Activated naive CD8-positive, alpha-beta T cell (primary cell): Measurements from ENCODE around the gene RPTOR.
"Not testable (repeated sequence)": the region's sequence is repeated elsewhere in the genome, so short reads cannot be mapped to it uniquely, and the experiment has no call there.

Experiments used
- H3K27ac Mint-ChIP-seq: one replicate; pipeline ENCODE4 v1.8.0; 2021; ENCODE audit warnings: mixed read lengths
- H3K27me3 Mint-ChIP-seq: one replicate; pipeline ENCODE4 v1.8.0; 2021; ENCODE audit warnings: mixed read lengths
- H3K36me3 Mint-ChIP-seq: one replicate; pipeline ENCODE4 v1.8.0; 2021; ENCODE audit warnings: mixed read lengths
- H3K4me1 Mint-ChIP-seq: one replicate; pipeline ENCODE4 v1.8.0; 2021; ENCODE audit warnings: low read depth, mixed read lengths
- H3K4me3 Mint-ChIP-seq: one replicate; pipeline ENCODE4 v1.8.0; 2021; ENCODE audit warnings: mild to moderate bottlenecking, mixed read lengths
- H3K9me3 Mint-ChIP-seq: one replicate; pipeline ENCODE4 v1.8.0; 2021; ENCODE audit warnings: low read depth, mixed read lengths

The RPTOR gene

GRCh38 chr17:80523956-80524712 lies 20.5 kb upstream of the RPTOR start:
- Mint-ChIP-seq H3K27me3 (peaks cover 1% of the 10 kb centered on the region), H3K4me3 (no peak overlapping the region), H3K27ac (no peak overlapping the region), H3K9me3 (no peaks in the 10 kb centered on the region), H3K4me1 (no peaks in the 10 kb centered on the region), H3K36me3 (no peaks in the 10 kb centered on the region)

DNA sequence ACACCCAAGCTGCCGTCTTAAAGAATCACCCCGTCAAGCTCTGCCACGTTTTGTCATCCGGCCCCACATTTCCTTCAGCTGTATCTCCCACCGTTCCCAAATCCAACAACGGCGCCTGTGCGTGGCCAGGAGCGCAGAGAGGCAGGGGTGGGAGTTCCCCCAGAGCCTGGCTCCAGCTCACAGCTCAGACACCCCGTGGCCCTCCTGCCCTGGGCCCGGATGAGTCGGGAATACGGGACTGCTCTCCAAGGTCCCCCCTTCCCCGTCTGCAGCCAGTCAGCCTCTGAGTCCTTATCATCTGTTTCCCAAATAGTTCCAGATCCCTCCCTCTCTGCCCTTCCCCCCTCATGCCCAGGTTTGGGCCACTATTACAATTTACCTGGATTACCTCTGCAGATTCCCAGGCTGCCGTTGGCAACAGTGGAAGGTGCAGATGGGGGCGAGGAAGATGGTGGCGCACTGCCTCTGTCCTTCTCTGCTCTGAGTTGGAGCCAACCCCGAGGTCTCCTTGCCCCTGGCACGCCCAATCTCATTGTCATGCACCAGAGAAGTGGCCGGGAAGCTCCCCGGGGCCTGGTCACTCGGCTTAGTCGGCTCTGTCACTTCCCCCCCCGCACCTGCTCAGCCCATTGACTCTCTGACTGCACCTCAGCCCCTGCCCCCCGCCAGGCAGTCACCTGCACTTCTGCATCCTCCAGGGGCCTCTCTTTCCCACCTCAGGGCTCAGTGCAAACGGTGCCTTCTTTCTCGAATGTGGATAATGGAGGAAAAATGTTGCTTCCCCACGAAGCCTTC lies 18.3 kb upstream of the RPTOR start:
- Mint-ChIP-seq H3K36me3 (no peaks in the 10 kb centered on the region), H3K27me3 (no peaks in the 10 kb centered on the region), H3K4me3 (no peak overlapping the region), H3K27ac (no peak overlapping the region), H3K4me1 (no peaks in the 10 kb centered on the region), H3K9me3 (no peaks in the 10 kb centered on the region)

GRCh38 chr17:80527016-80527645 lies 17.5 kb upstream of the RPTOR start:
- Mint-ChIP-seq H3K36me3 (no peaks in the 10 kb centered on the region), H3K27me3 (no peaks in the 10 kb centered on the region), H3K27ac (no peak overlapping the region), H3K9me3 (no peaks in the 10 kb centered on the region), H3K4me1 (no peaks in the 10 kb centered on the region), H3K4me3 (no peak overlapping the region)

- no peaks in the 10 kb centered on the region for H3K9me3 Mint-ChIP-seq
- no peaks in the 10 kb centered on the region for H3K4me1 Mint-ChIP-seq
- H3K27ac Mint-ChIP-seq = no peak overlapping the region
- H3K36me3 Mint-ChIP-seq = no peaks in the 10 kb centered on the region
- no peak overlapping the region for H3K4me3 Mint-ChIP-seq
- no peaks in the 10 kb centered on the region for H3K27me3 Mint-ChIP-seq
These were observed 16.1 kb upstream of the RPTOR start for GRCh38 chr17:80528536-80528935.

- Mint-ChIP-seq H3K4me3 (no peak overlapping the region), H3K9me3 (no peaks in the 10 kb centered on the region), H3K36me3 (no peaks in the 10 kb centered on the region), H3K4me1 (no peaks in the 10 kb centered on the region), H3K27ac (no peak overlapping the region), H3K27me3 (no peaks in the 10 kb centered on the region)
These were observed 15.3 kb upstream of the RPTOR start for GRCh38 chr17:80529104-80529903.

DNA sequence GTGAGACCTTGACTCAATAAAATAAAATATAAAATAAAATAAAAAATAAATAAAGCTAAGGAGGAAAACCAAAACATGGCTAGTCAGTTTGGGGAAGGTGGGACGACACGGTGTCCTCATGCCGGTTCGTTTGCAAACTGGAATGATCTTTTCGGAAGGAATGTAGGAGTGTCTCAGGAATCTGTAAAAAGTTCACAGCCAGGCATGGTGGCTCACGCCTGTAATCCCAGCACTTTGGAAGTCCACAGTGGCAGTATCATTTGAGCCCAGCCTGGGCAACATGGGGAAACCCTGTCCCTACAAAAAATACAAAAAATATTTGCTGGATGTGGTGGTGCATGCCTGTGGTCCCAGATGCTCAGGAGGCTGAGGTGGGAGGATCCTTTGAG lies 14.7 kb upstream of the RPTOR start:
- Mint-ChIP-seq H3K36me3 (no peaks in the 10 kb centered on the region), H3K27me3 (no peaks in the 10 kb centered on the region), H3K4me1 (no peaks in the 10 kb centered on the region), H3K27ac (no peak overlapping the region), H3K4me3 (no peak overlapping the region), H3K9me3 (no peaks in the 10 kb centered on the region)

- H3K9me3 Mint-ChIP-seq = no peaks in the 10 kb centered on the region
- H3K36me3 Mint-ChIP-seq = no peaks in the 10 kb centered on the region
- H3K4me3 Mint-ChIP-seq = no peak overlapping the region
- no peaks in the 10 kb centered on the region for H3K4me1 Mint-ChIP-seq
- H3K27me3 Mint-ChIP-seq = no peaks in the 10 kb centered on the region
- no peak overlapping the region for H3K27ac Mint-ChIP-seq
These were observed 13.2 kb upstream of the RPTOR start for GRCh38 chr17:80531400-80531799.

DNA sequence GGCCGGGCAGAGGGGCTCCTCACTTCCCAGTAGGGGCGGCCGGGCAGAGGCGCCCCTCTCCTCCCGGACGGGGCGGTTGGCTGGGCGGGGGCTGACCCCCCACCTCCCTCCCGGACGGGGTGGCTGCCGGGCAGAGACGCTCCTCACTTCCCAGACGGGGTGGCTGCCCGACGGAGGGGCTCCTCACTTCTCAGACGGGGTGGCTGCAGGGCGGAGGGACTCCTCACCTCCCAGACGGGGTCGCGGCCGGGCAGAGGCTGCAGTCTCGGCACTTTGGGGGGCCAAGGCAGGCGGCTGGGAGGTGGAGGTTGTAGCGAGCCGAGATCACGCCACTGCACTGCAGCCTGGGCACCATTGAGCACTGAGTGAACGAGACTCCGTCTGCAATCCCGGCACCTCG lies 7.3 kb upstream of the RPTOR start:
- not testable (repeated sequence) for H3K36me3 Mint-ChIP-seq, H3K27ac Mint-ChIP-seq, H3K9me3 Mint-ChIP-seq, H3K4me3 Mint-ChIP-seq, H3K4me1 Mint-ChIP-seq, H3K27me3 Mint-ChIP-seq

DNA sequence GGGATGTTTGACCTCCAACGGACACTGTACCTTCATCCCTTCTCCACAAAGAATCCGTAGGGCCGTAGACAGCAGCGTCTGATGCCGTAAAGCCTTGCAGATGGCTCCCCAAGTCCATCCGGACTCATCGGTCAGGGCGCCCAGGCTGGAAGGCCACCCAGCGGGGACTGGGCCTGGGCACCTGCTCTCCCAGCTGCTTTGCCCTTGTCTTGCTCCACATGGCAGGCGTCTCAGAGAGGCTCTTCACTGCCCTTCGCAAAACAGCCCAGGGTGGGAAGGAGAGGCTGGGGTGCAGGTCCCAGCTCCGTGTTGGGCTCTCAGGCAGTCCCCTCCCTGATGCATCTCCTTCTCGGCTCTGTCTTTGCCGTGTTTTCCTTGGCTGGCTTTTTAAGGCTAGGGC lies 6.2 kb upstream of the RPTOR start:
- peaks cover 2% of the 10 kb centered on the region for H3K27me3 Mint-ChIP-seq
- no peak overlapping the region for H3K4me3 Mint-ChIP-seq
- no peak overlapping the region for H3K27ac Mint-ChIP-seq
- no peaks in the 10 kb centered on the region for H3K36me3 Mint-ChIP-seq
- H3K9me3 Mint-ChIP-seq = no peaks in the 10 kb centered on the region
- H3K4me1 Mint-ChIP-seq = peaks cover 7% of the 10 kb centered on the region

GRCh38 chr17:80539022-80539641 lies 5.5 kb upstream of the RPTOR start:
- H3K4me3 Mint-ChIP-seq = no peak overlapping the region
- H3K4me1 Mint-ChIP-seq = peaks cover 7% of the 10 kb centered on the region
- H3K27ac Mint-ChIP-seq = no peak overlapping the region
- H3K9me3 Mint-ChIP-seq = no peaks in the 10 kb centered on the region
- H3K27me3 Mint-ChIP-seq = peaks cover 2% of the 10 kb centered on the region
- no peaks in the 10 kb centered on the region for H3K36me3 Mint-ChIP-seq

- Mint-ChIP-seq H3K36me3 (peaks cover 3% of the 10 kb centered on the region), H3K4me3 (peak overlapping the region; percentile 88), H3K9me3 (no peaks in the 10 kb centered on the region), H3K4me1 (peaks cover 25% of the 10 kb centered on the region), H3K27me3 (peaks cover 2% of the 10 kb centered on the region), H3K27ac (peak overlapping the region; percentile 88)
These were observed 825 bp downstream of the RPTOR start for GRCh38 chr17:80545499-80545826.

DNA sequence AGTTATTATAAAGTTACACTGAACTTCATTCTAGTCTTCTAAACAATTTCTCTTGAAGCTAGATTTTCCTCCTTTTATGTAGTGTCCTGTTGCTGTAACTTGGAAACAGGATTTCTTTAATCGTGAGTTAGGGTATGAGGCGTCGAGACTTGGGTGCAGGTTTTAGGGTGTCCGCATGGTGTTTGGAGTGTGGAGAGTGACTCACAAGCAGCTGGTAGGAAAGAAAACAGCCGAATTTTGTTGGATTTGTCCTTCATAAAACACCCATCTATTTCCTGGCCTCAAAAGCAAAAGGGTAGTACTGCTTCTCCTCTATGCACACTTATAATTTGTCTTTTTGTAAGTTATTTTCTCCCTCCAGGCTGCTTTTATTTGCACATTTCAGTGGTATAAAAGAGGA lies 1.6 kb downstream of the RPTOR start:
- H3K9me3 Mint-ChIP-seq = no peaks in the 10 kb centered on the region
- H3K27ac Mint-ChIP-seq = peak overlapping the region; percentile 88
- peaks cover 3% of the 10 kb centered on the region for H3K36me3 Mint-ChIP-seq
- H3K4me3 Mint-ChIP-seq = peak overlapping the region; percentile 88
- peaks cover 31% of the 10 kb centered on the region for H3K4me1 Mint-ChIP-seq
- peaks cover 2% of the 10 kb centered on the region for H3K27me3 Mint-ChIP-seq

DNA sequence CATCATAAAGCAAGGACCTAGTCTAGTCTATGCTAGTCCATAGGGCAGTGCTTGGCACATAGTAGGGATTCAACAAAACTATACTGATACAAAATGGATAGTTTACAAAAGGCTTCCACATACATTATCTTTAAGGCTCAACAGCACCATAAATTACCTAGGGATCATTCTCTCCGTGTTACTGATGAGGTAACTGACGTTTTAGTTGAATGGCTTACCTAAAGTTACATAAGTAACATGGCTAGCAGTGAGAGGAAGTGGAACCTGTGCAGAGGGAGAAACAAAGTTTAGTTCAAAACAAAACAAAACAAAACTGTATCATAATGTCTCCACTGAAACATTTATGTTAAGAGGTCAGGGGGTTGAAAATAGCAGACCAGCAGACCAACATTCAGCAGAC lies 7.9 kb downstream of the RPTOR start:
- Mint-ChIP-seq H3K4me1 (peaks cover 18% of the 10 kb centered on the region), H3K27ac (no peak overlapping the region)

DNA sequence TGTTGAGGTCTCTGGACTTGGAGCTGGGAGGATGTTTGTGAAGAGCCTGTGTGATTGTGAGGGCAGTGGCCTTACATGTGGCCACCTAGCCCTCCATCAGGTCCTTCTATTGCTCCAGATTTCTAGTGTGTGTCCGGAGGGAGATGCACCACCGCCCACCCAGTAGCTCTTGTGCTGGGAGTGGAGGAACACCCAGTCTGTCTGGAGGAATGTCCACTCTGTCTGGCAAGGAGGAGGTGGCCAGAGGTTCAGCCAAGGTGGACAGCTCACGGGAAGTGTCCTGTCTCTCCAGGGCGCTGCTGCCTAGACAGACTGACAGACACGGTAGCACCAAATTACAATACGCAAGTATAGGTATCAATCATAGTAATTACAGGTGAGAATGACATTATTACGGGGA lies 10.6 kb downstream of the RPTOR start:
- Mint-ChIP-seq H3K27ac (no peak overlapping the region), H3K9me3 (no peaks in the 10 kb centered on the region), H3K36me3 (peaks cover 6% of the 10 kb centered on the region), H3K4me1 (peaks cover 15% of the 10 kb centered on the region), H3K27me3 (no peaks in the 10 kb centered on the region), H3K4me3 (no peak overlapping the region)

More for the DNA sequence above, 7.9 kb downstream of the RPTOR start:
- Mint-ChIP-seq H3K27me3 (no peaks in the 10 kb centered on the region), H3K9me3 (no peaks in the 10 kb centered on the region), H3K36me3 (peaks cover 3% of the 10 kb centered on the region), H3K4me3 (no peak overlapping the region)
